SH-SY5Y (cell line): ENCODE data around the gene MALRD1.

Source experiments
- GATA2 ChIP-seq: IDR thresholded peaks from 2 replicates; pipeline ENCODE4 v1.6.1; 2011; ENCODE audit warnings: mild to moderate bottlenecking, low read depth, low read length
- GATA3 ChIP-seq: IDR thresholded peaks from 2 replicates; pipeline ENCODE4 v1.6.1; 2011; ENCODE audit warnings: low read depth, mild to moderate bottlenecking, low read length, moderate library complexity

DNA sequence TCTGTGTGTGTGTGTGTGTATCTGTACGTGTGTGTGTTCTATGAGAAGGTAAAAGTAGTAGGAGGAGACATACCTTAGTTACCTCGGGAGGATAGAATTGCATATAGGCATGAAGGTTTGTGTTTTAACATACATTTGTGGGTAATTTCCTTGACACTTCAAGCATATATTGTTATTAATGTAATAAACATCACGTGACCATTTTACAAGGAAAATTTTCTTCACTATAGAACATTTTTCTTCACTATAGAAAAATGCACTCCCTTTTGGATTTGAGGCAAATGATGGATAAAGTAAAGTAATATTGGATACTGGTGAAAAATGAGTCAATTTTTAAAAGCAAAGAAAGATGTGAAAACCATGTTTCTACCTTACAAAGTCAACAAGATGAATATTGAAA lies 640.6 kb downstream of the MALRD1 start:
- no peak for TF ChIP-seq GATA2
- TF ChIP-seq GATA3 = no peak
